HCEC 1CT (cell line): ENCODE data around the gene COL3A1.

Experiments used
- DNase-seq: peaks from one replicate; pipeline ENCODE4 v3.0.0-alpha.2; 2017

The COL3A1 gene

GRCh38 chr2:188974164-188974563 is at the start of gene COL3A1:
Gene COL3A1, plus strand, starts transcription at chr2:188974373. Its CDS starts 117 bp downstream, at chr2:188974490.
- peak; percentile 84 for DNase-seq

- DNase-seq = no peak
Measured at GRCh38 chr2:188928643-188929042, 45.5 kb upstream of the COL3A1 start.

GRCh38 chr2:188931361-188931760 is 42.8 kb upstream of the COL3A1 start:
- peak; percentile 34 for DNase-seq

GRCh38 chr2:188937228-188938220 is 36.6 kb upstream of the COL3A1 start:
- DNase-seq = peak; percentile 68

- DNase-seq = peak; percentile 7
Measured at GRCh38 chr2:188940171-188940570, 34.0 kb upstream of the COL3A1 start.

GRCh38 chr2:188944442-188944841 is 29.7 kb upstream of the COL3A1 start:
- no peak for DNase-seq

- no peak for DNase-seq
Measured at GRCh38 chr2:188949046-188949818, 24.9 kb upstream of the COL3A1 start.

- peak; percentile 47 for DNase-seq
Measured at GRCh38 chr2:188952901-188953300, 21.3 kb upstream of the COL3A1 start.

- no peak for DNase-seq
Measured at GRCh38 chr2:188956290-188956689, 17.9 kb upstream of the COL3A1 start.

- DNase-seq = no peak
Measured at GRCh38 chr2:188956961-188957360, 17.2 kb upstream of the COL3A1 start.

GRCh38 chr2:188957646-188958045 is 16.5 kb upstream of the COL3A1 start:
- DNase-seq = no peak

GRCh38 chr2:188963741-188964140 is 10.4 kb upstream of the COL3A1 start:
- no peak for DNase-seq

- no peak for DNase-seq
Measured at GRCh38 chr2:188964976-188965546, 9.1 kb upstream of the COL3A1 start.

GRCh38 chr2:188965563-188965962 is 8.6 kb upstream of the COL3A1 start:
- DNase-seq = no peak

GRCh38 chr2:188966079-188966571 is 8.0 kb upstream of the COL3A1 start:
- no peak for DNase-seq

GRCh38 chr2:188966728-188967440 is 7.3 kb upstream of the COL3A1 start:
- DNase-seq = no peak

- peak; percentile 92 for DNase-seq
Measured at GRCh38 chr2:188969236-188969635, 4.9 kb upstream of the COL3A1 start.

GRCh38 chr2:188969651-188970050 is 4.5 kb upstream of the COL3A1 start:
- DNase-seq = no peak

GRCh38 chr2:188970211-188970610 is 4.0 kb upstream of the COL3A1 start:
- peak; percentile 20 for DNase-seq

- no peak for DNase-seq
Measured at GRCh38 chr2:188971432-188971861, 2.7 kb upstream of the COL3A1 start.

- peak; percentile 21 for DNase-seq
Measured at GRCh38 chr2:188973641-188974040, 532 bp upstream of the COL3A1 start.

GRCh38 chr2:188975497-188976102 is 1.4 kb downstream of the COL3A1 start:
- DNase-seq = peak; percentile 97
